SK-N-SH (cell line): Measurements from ENCODE around the gene SLC45A3. TPM values are rescaled to one million over a fixed set of nuclear protein-coding genes. Genes with fewer than 3 reads are reported as not detected.

Source experiments
- CTCF ChIA-PET: fragments of 300-600, 350-600 bp; formaldehyde crosslinking; extraction: SDS; loops from one replicate; lab custom pipeline; 2021; lab: Yijun Ruan, JAX
- POLR2A ChIA-PET: fragments of 350-600 bp; sonication (Branson Sonifier 250); formaldehyde crosslinking; extraction: SDS; loops from one replicate; lab custom pipeline; 2020; ENCODE audit warnings: antibody characterized with exemption, inconsistent platforms; lab: Yijun Ruan, JAX
- DNase-seq: peaks from one replicate; pipeline ENCODE4 v3.0.0; 2012
- H2AFZ ChIP-seq: fragments of 200-600 bp; sonication (generic); 2 replicates; pipeline ENCODE4 v1.8.1; 2016; ENCODE audit warnings: antibody characterized with exemption, mild to moderate bottlenecking, low read depth
- H3F3A ChIP-seq: fragments of 200-600 bp; sonication (generic); replicated peaks from 2 replicates; pipeline ENCODE3; 2016; ENCODE audit warnings: antibody characterized with exemption, mild to moderate bottlenecking; ENCODE audit not compliant: insufficient read depth
- H3K27ac ChIP-seq, 2 experiments: fragments of 200-500 bp in 1 of 2; fragments of 200-600 bp in 1 of 2; sonication (Bioruptor generic) in 1 of 2; sonication (generic), shearing (Covaris generic) in 1 of 2; 2 replicates each; pipeline versions ENCODE4 v1.5.1 to v1.6.1; 2014 to 2016; ENCODE audit warnings: low read depth in 2 of 2, inconsistent platforms in 1 of 2, low read length in 1 of 2, mild to moderate bottlenecking in 1 of 2, mixed read lengths in 1 of 2
- H3K27me3 ChIP-seq: fragments of 200-600 bp; sonication (generic), shearing (Covaris generic); 2 replicates; pipeline ENCODE4 v1.6.1; 2016; ENCODE audit warnings: mixed run types; ENCODE audit not compliant: insufficient read depth
- H3K36me3 ChIP-seq, 2 experiments: fragments of 200-500 bp in 1 of 2; fragments of 200-600 bp in 1 of 2; sonication (Bioruptor generic) in 1 of 2; sonication (generic) in 1 of 2; replicated peaks in 1 of 2; 2 replicates each; pipeline versions ENCODE3 to v1.5.1; 2014 to 2016; ENCODE audit warnings: low read length in 1 of 2, mild to moderate bottlenecking in 1 of 2; ENCODE audit not compliant: insufficient read depth in 2 of 2, control insufficient read depth in 1 of 2
- H3K4me1 ChIP-seq, 2 experiments: fragments of 200-500 bp in 1 of 2; fragments of 200-600 bp in 1 of 2; sonication (Bioruptor generic) in 1 of 2; sonication (generic), shearing (Covaris generic) in 1 of 2; 2 replicates each; pipeline versions ENCODE4 v1.5.1 to v1.6.1; 2014 to 2016; ENCODE audit warnings: low read depth in 1 of 2, low read length in 1 of 2, mixed run types in 1 of 2; ENCODE audit not compliant: insufficient read depth in 2 of 2, control insufficient read depth in 1 of 2
- H3K4me2 ChIP-seq: fragments of 200-600 bp; sonication (generic), shearing (Covaris generic); 2 replicates; pipeline ENCODE4 v1.6.1; 2017; ENCODE audit warnings: mixed run types
- H3K4me3 ChIP-seq, 2 experiments: fragments of 200-500 bp in 1 of 2; fragments of 200-600 bp in 1 of 2; sonication (Bioruptor generic) in 1 of 2; sonication (generic), shearing (Covaris generic) in 1 of 2; 2 replicates each; pipeline versions ENCODE4 v1.5.1 to v1.8.1; 2014 to 2016; ENCODE audit warnings: low read depth in 2 of 2, inconsistent platforms in 1 of 2, low read length in 1 of 2, mild to moderate bottlenecking in 1 of 2, mixed read lengths in 1 of 2, moderate library complexity in 1 of 2
- H3K79me2 ChIP-seq: fragments of 200-600 bp; sonication (generic); 2 replicates; pipeline ENCODE4 v1.8.1; 2017; ENCODE audit warnings: mild to moderate bottlenecking; ENCODE audit not compliant: insufficient read depth
- H3K9ac ChIP-seq: fragments of 200-600 bp; sonication (generic); 2 replicates; pipeline ENCODE4 v1.6.1; 2017; ENCODE audit warnings: mixed run types
- H3K9me2 ChIP-seq: fragments of 200-600 bp; sonication (generic); 2 replicates; pipeline ENCODE4 v1.6.1; 2017; ENCODE audit warnings: mixed run types
- H3K9me3 ChIP-seq: fragments of 200-600 bp; sonication (generic); 2 replicates; pipeline ENCODE4 v1.6.1; 2017; ENCODE audit warnings: mixed run types, mild to moderate bottlenecking, moderate library complexity
- H4K20me1 ChIP-seq: fragments of 200-600 bp; sonication (generic); 2 replicates; pipeline ENCODE4 v1.6.1; 2017; ENCODE audit warnings: mild to moderate bottlenecking, mixed run types; ENCODE audit not compliant: insufficient read depth
- CHD2 ChIP-seq: fragments of 150-350 bp; IDR thresholded peaks from 2 replicates; pipeline ENCODE4 v1.6.1; 2018; ENCODE audit warnings: low read length; ENCODE audit not compliant: partially characterized antibody
- EP300 ChIP-seq, 2 experiments: IDR thresholded peaks; 2 replicates each; pipeline versions ENCODE4 v1.4.0 to v1.6.1; 2012; ENCODE audit warnings: borderline replicate concordance in 1 of 2, low read depth in 1 of 2, low read length in 1 of 2
- EZH2phosphoT487 ChIP-seq: fragments of 200-600 bp; sonication (generic); IDR thresholded peaks from 2 replicates; pipeline ENCODE4 v1.6.1; 2017; ENCODE audit warnings: low read depth, mixed run types, mild to moderate bottlenecking, antibody characterized with exemption, moderate library complexity, borderline replicate concordance
- JUND ChIP-seq: IDR thresholded peaks from 2 replicates; pipeline ENCODE4 v1.4.0; 2012
- MXI1 ChIP-seq: IDR thresholded peaks from 2 replicates; pipeline ENCODE4 v1.6.1; 2012; ENCODE audit warnings: mild to moderate bottlenecking, low read depth, low read length, improper control_type of control experiment
- NFIC ChIP-seq: IDR thresholded peaks from 2 replicates; pipeline ENCODE4 v1.4.0; 2012; ENCODE audit warnings: borderline replicate concordance
- NRF1 ChIP-seq: IDR thresholded peaks from 2 replicates; pipeline ENCODE4 v1.6.1; 2012; ENCODE audit warnings: low read depth, mild to moderate bottlenecking, low read length
- POLR2AphosphoS5 ChIP-seq: IDR thresholded peaks from 2 replicates; pipeline ENCODE4 v1.6.1; 2012; ENCODE audit warnings: low read depth, low read length
- RFX5 ChIP-seq: IDR thresholded peaks from 2 replicates; pipeline ENCODE4 v1.6.1; 2012; ENCODE audit warnings: mild to moderate bottlenecking, improper control_type of control experiment, low read length
- SIN3A ChIP-seq: IDR thresholded peaks from 2 replicates; pipeline ENCODE4 v1.6.1; 2012; ENCODE audit warnings: low read depth, mild to moderate bottlenecking, low read length, moderate library complexity, borderline replicate concordance
- TAF1 ChIP-seq: IDR thresholded peaks from 2 replicates; pipeline ENCODE4 v1.6.1; 2012; ENCODE audit warnings: low read depth, mild to moderate bottlenecking, low read length, moderate library complexity, borderline replicate concordance
- TCF12 ChIP-seq: IDR thresholded peaks from 2 replicates; pipeline ENCODE4 v1.4.0; 2012
- TEAD4 ChIP-seq: IDR thresholded peaks from 2 replicates; pipeline ENCODE4 v1.4.0; 2012; ENCODE audit warnings: mild to moderate bottlenecking, borderline replicate concordance; ENCODE audit not compliant: insufficient read depth
- USF1 ChIP-seq: IDR thresholded peaks from 2 replicates; pipeline ENCODE4 v1.4.0; 2012; ENCODE audit warnings: low read depth, borderline replicate concordance
- USF2 ChIP-seq: fragments of 150-350 bp; IDR thresholded peaks from 2 replicates; pipeline ENCODE4 v1.6.1; 2017; ENCODE audit warnings: antibody characterized with exemption, low read length, low read depth, borderline replicate concordance
- YY1 ChIP-seq: IDR thresholded peaks from 2 replicates; pipeline ENCODE4 v1.4.0; 2012; ENCODE audit warnings: low read depth, mild to moderate bottlenecking
- WGBS: methylation state at CpG from one replicate; pipeline ENCODE4 v1.1.6; 2017; ENCODE audit warnings: low lambda C conversion rate; 5-methylcytosine and 5-hydroxymethylcytosine counted together
- polyA plus RNA-seq, 3 experiments: library from polyadenylated mRNA; depleted of rRNA; stranded (reverse); fragments of >200 nt; gene quantifications; 2 replicates each; pipeline ENCODE4 v1.2.3, GENCODE V29; 2012

The SLC45A3 gene
- polyA plus RNA-seq, 1 of the 3 experiments (the other 2 are of a cell fraction) = 4.6 TPM

GRCh38 chr1:205709059-205709398, 28.7 kb upstream of the SLC45A3 start:
- no peaks in the 10 kb centered on the region for H3K9me2 ChIP-seq
- no peaks in the 10 kb centered on the region; the same call in 1 of the 2 replicates for H4K20me1 ChIP-seq
- no peak overlapping the region; a peak in 1 of 4 replicates for H3K27ac ChIP-seq
- H3K79me2 ChIP-seq = no peaks in the 10 kb centered on the region
- H3K4me2 ChIP-seq = no peak overlapping the region
- H3K4me1 ChIP-seq = no peaks in the 10 kb centered on the region; a peak in 1 of 4 replicates
- no peak overlapping the region for H2AFZ ChIP-seq
- peaks cover 24% of the 10 kb centered on the region for H3F3A ChIP-seq
- POLR2A ChIA-PET = no interaction called here
- 80% methylated on average over 4 of the region's 4 CpGs for WGBS
- no peak overlapping the region for H3K4me3 ChIP-seq
- no peaks in the 10 kb centered on the region for H3K27me3 ChIP-seq
- DNase-seq = no peak
- TF ChIP-seq TCF12 (no peak), USF2 (no peak), TEAD4 (no peak), EZH2phosphoT487 (no peak), JUND (no peak), POLR2AphosphoS5 (no peak), RFX5 (no peak), CHD2 (no peak), YY1 (no peak), TAF1 (no peak), EP300 (IDR thresholded peaks at IDR 0.05; ENCODE audit: borderline replicate concordance in 1 of 2, low read depth in 1 of 2, low read length in 1 of 2) (no peak), USF1 (no peak)
- TF ChIP-seq, all 33 proteins: peak for 0
- Histone ChIP-seq H3K36me3 (peaks cover 33 to 61% of the 10 kb centered on the region in 2 experiments), H3K9ac (no peak overlapping the region), H3K9me3 (no peaks in the 10 kb centered on the region)
- CTCF ChIA-PET = interaction anchor here (0.9 to 10.0 kb wide), 7 partner anchors 9 to 268 kb away, joined by 3 to 367 read pairs (median 58); partner anchors contain the start of gene ELK4

DNA sequence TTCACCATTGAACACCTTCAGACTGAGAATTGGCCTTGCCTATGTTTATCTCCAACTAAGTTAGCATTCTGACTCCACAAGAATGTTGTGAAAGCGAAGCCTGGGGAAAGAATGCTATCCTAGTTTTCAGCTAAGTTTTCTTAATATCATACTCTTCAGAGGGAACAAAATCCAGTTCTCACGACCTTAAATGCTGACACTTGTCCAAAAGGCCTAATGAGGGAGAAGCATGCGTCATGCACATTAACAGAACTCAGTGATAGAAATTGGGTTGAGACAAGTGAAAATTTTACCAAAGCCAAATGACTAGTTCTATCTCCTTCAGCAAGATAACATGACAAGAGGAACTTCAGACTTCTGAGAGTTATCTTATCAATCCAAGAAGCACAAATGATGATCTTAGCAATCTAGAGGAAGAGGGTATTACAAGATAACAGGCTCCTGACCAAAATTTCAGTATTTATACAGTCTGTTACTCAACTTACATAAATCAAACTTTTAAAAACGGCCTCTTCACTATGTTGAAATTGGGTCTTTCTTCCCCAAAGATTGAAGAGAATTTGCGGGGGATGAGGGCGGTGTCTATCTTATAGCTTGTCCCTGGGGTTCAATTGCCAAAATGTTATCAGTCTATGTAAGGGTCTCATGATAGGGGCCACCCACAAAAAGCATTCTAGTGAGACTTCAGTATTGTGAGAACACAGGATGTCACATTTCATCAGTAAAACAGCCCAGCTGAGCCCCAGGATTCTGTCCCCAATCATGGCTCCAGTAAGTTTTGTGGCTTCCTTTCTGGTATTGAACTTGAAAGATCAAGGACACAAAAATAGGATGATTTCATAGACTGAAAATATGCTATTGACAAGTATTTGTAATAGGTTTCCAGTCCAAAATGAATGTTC, 26.5 kb upstream of the SLC45A3 start:
- no peak overlapping the region for H3K4me2 ChIP-seq
- no peaks in the 10 kb centered on the region; the same call in 1 of the 2 replicates for H4K20me1 ChIP-seq
- no peak overlapping the region for H2AFZ ChIP-seq
- no peaks in the 10 kb centered on the region for H3K9me2 ChIP-seq
- H3K27ac ChIP-seq = no peak overlapping the region
- CTCF ChIA-PET = interaction anchor here (1.3 to 10.0 kb wide), 4 partner anchors 16 to 182 kb away, joined by 4 to 367 read pairs (median 48); no protein-coding TSS in a partner anchor
- no peak overlapping the region for H3K4me3 ChIP-seq
- TF ChIP-seq MXI1 = no peak
- TF ChIP-seq JUND = no peak
- TF ChIP-seq SIN3A = no peak
- no peak for TF ChIP-seq CHD2
- no peak for TF ChIP-seq NRF1
- TF ChIP-seq NFIC = no peak
- TF ChIP-seq, all 33 proteins: peak for 0
- Histone ChIP-seq H3F3A (peaks cover 6% of the 10 kb centered on the region), H3K79me2 (no peaks in the 10 kb centered on the region), H3K4me1 (no peaks in the 10 kb centered on the region; a peak in 2 of 4 replicates), H3K27me3 (no peaks in the 10 kb centered on the region), H3K36me3 (peaks cover 27 to 53% of the 10 kb centered on the region in 2 experiments), H3K9ac (no peak overlapping the region), H3K9me3 (no peaks in the 10 kb centered on the region)
- 97% methylated on average over 6 of the region's 6 CpGs for WGBS
- POLR2A ChIA-PET = no interaction called here
- no peak for DNase-seq
